HG02885 (cell line): ENCODE data around the gene PEX5L.
A peak's percentile ranks its signal among the peaks of the same experiment; 100 is the strongest.

Source experiments
- ATAC-seq: cut with Tn5 transposase; IDR thresholded peaks from one replicate; pipeline ENCODE4 v1.9.1; 2021; ENCODE audit warnings: mild to moderate bottlenecking; ENCODE audit not compliant: unreplicated experiment, poor library complexity

PEX5L gene

GRCh38 chr3:179958143-179958542 lies 78.6 kb downstream of the PEX5L start:
- no peak for ATAC-seq

DNA sequence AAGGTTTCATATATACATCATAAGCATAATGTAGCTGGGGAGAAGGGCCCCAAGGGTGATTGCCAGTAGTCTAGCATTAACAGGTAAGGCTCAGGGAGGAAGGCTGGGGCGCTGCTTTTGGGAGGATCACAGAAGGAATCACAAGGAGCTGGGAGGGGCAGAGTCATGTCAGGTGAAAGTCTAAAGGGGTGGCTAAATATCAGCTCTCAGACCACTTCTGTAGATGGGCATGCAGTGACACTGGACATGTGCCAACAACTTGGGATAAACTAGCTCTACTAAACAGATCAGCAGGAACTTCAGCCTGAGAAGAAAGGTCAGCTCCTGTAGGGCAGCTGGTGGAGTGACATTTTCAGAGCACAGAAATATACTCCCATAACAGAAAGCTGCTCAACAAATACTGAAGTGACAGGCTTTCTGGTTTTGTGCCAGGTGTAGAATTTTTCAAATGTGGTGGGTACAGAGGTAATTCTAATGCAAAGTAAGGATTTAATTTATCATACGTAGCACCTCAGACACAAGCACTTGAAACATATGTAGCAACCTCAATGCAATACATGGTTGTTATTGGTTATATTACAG lies 79.4 kb downstream of the PEX5L start:
- ATAC-seq = no peak

DNA sequence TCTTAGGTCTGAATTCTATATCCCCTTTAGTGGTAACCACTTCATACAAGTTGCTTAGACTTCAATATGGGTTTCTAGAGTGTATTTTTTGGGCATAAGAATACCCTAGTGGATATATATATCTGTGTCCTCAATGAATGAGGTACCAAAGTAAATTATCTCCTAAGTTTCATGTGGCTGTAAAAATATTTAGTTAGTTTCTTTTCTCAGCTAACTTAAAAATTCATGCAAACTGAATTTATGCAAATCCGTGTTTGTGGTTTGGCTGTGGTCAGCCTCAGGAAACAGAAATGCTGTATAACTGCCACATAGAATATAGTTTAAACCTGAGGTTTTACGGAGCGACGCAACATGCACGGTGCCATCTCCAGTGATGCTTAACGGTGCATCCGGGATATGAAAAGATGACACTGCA lies 80.3 kb downstream of the PEX5L start:
- ATAC-seq = peak; percentile 93

DNA sequence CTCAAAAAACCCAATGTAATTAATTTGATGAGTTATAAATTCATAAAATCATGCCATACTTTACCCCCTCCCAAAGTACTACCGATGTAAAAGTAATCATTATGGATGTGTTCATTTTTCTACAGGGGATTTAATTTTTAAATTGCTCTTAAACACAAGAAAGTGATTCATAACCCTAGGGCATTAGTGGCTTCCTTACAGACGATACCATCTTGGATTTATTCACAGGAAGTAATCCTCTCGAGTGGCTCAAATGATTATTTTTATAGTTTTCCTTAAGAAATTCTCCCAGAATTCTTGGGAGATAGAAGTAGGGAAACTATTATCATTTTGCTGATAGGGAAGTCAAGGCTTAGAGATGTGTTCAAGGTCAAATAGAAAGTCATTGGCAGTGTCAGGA lies 80.9 kb downstream of the PEX5L start:
- ATAC-seq = no peak

DNA sequence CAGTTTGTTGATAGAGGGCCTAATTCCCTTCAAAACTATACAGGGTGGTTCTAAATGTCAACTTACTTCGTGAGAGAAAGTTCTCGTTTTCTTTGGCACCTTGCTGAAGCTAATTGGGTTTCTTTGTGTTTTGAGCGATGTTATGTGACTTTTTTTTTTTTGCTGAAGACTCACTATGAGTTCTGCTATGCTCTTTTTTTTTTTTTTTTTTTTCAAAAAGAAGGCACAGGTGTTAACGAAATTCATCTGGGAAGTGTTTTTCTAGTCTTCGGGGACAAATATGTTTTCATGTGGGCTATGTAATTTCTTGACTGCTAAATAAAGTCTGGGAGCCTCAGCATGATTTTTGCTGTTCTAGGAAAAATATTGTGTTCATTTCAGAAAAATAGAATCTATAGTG lies 81.5 kb downstream of the PEX5L start:
- no peak for ATAC-seq

- no peak for ATAC-seq
Observed at GRCh38 chr3:179953993-179954870, 82.5 kb downstream of the PEX5L start.

DNA sequence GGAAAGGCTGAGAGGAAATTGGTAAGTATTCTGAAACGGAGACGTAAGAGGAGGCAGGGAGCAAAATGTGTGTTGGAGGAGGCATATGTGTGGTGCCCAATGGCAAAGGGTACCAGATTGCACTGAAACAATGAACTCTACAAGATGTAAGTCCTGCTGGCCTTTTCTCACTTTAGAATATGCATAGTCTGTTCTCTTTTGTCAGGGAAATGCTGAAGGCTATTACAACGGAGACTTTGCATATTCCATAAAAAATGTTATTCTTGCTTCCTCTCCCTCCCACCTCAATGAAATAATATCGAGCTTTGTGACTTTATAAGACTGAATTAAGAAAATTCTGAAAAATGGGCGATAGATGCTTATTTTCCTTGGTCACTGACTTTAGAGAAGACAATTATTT lies 85.9 kb downstream of the PEX5L start:
- ATAC-seq = no peak

DNA sequence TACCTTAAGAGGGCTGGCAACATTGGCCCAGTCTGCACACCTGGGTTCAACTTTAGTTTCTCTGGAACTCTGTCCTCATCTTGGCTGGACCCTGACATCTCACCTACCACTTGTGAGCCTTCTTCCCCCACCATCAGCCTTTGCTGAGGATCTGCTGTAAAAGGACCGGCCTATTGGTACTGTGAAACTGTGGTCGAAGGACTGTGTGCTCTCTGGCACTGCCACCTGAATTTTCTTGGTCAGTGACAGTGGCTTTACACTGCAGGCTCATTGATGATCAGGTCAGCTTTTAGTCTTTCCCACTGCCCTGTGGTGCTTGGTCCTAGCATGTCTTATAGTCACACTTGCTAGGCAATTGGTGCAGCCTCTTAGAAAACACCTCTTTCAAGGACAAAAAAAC lies 86.9 kb downstream of the PEX5L start:
- ATAC-seq = peak; percentile 15

GRCh38 chr3:179949412-179949811 lies 87.3 kb downstream of the PEX5L start:
- peak; percentile 87 for ATAC-seq

DNA sequence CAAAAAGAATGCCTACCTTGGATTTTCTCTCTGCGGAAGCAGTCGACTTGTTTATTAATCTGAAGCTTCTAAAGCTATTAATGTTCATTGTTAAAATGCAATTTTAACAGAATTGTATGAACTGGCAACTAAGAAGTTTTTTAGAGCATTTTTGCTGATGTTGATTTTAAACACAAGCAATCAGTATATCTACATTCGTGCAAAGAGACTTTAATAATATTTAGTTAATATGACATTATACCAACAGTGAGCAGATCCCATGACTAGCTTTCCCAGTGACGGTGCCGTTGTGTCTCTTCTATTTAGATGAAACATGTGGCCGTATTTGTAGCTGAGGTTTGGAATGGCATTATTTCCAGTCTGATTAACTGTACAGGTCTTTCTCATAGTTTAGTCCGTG lies 88.0 kb downstream of the PEX5L start:
- no peak for ATAC-seq

GRCh38 chr3:179945569-179945968 lies 91.2 kb downstream of the PEX5L start:
- ATAC-seq = no peak

DNA sequence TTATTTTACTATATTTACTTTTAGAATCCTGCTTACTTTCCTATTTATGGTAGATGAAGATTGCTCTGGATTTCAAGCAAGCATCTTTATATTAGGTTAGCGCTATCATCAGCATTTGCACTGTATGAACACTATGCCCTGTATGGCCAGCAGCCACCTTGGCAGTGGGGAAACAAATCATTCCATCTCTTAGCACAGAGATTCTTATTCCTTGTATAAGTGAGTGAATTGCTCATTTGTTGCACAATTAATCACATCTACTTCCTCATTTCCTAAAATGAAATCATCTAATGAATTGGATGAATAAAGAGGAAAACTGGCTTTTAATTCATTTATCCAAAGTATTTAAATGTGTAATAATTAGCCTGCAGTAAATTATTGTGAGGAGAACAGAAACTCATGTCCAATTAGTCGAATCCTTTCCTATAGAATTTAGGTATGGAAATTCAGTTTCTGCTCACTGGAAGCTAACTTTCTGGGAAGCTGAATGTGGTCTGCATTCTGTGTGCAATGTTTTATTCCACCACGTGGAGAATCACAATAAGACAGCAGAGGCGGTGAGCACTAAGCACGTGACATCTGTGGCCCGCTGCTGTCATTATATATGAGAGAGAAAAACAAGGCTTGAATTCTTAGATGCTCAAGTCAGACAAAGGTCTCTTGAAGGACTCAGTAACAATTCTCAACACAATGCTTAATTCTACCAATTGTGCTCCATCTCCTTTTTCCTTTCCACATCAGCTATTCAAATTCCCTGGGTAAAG lies 93.4 kb downstream of the PEX5L start:
- no peak for ATAC-seq

DNA sequence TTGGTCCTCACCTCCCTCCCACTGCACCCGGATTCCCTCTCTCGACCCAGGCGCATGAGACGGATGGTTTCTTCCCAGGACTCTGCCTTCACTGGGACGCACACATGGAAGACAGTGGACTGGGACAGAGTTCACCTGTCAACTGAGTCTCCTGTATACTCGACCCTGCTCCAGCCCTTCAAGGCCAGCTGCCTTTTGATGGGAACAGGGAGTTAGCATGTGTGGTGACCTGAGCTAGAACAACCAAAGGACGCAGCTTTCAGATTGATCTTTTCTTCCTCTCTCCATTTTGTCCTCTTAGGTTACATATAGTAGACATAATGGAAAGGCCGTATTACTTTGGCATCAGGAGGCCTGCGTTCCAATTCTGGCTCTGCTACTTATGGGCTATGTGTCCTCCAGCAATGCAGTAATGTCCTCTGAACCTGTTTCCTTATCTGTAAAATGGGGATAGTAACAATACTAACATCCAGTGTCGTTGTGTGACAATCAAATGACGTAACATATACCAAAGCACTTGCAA lies 94.1 kb downstream of the PEX5L start:
- peak; percentile 25 for ATAC-seq

- ATAC-seq = no peak
Observed at GRCh38 chr3:179935710-179936109, 101.0 kb downstream of the PEX5L start.

DNA sequence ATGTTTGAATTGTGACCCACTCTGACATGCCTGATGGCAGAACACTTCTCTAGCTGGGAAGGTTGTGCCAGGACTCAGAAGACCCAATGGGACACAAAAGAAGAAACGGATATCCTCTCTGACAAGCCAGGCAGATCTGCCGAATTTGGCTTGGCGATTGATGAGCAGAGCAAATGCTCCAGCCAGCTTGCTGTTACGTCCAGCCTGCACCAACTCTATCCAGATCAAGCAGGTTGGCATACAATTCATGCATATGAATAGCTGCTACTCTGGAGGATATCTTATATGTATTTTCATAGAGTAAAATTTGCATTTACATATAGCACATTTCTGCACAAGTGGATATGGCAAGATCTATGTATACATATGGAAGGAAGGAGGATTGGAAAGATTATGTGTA lies 102.8 kb downstream of the PEX5L start:
- ATAC-seq = no peak

DNA sequence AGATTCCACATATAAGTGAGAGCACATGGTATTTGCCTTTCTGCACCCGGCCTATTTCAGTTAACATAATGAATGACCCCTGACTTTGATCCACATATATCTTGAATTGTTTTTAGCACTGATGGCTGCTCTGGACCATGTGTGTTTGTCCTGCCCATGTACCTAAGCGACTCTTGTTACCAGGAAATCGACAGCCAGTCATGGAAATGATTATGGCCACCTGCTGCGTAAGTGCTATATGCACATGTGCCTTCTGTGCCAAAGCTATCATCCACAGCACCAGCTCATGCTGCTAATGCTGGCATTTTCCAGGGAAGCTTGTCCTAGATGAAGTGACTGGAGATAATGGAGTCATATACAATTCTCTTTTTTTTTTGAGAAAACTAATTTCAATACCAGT lies 103.7 kb downstream of the PEX5L start:
- no peak for ATAC-seq

DNA sequence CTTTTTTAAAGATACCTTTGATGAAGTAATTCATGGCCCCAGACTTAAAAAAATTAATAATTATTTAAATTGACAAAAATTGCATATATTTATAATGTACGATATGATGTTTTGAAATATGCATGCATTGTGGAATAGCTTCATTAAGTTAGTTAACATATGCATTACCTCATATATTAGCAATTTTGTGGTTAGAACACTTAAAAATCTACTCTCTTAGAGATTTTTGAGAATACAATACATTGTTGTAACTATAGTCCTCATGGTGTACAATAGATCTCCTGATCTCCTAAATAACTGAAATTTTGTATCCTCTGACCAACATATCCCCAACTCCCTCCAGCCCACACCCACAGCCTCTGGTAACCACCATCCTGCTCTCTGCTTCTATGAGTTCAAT lies 104.1 kb downstream of the PEX5L start:
- no peak for ATAC-seq

DNA sequence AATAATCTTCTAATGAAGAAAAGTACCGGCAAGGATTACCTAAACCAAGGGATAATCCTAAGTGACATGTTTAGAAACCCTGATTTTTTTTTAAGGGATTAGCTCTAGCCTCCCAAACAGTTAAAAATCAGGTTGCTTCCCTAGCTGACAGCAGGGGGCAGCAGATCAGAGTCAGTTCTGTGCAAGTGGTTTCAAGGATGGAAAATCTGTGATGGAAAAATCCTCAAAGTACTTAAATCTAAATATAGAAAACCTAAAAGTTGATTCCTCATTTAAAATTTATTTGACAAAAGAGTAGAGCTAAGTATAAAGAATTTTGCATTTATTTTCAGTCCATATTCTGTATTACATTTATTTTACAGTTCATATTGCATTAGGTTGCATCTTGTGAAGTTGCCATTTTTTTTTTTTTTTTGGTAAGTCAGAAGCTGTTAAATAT lies 107.6 kb downstream of the PEX5L start:
- peak; percentile 69 for ATAC-seq

GRCh38 chr3:179927191-179927590 lies 109.5 kb downstream of the PEX5L start:
- ATAC-seq = no peak

- no peak for ATAC-seq
Observed at GRCh38 chr3:179921951-179922350, 114.8 kb downstream of the PEX5L start.

DNA sequence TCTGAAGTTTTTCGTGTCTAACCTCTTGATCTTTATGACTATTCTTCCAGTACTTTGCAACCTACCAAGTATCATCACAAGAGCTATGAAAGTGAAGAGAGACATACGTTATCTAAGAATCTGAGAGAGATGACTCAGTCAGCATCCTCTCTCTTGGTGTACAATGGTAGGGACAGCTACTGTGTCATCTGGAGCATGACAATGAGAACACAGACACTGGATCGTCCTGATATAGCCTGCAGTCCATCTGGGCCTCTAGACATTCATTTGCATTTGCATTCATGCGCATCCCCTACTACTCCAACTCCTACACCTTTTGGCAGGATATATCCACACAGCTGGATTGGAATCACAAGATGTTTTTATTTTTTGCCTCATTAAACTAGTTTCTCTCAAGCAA lies 115.2 kb downstream of the PEX5L start:
- ATAC-seq = peak; percentile 89
